ENCODE data around the gene LETM1.
"Not testable (repeated sequence)": the region's sequence is repeated elsewhere in the genome, so short reads cannot be mapped to it uniquely, and the experiment has no call there.

DNA sequence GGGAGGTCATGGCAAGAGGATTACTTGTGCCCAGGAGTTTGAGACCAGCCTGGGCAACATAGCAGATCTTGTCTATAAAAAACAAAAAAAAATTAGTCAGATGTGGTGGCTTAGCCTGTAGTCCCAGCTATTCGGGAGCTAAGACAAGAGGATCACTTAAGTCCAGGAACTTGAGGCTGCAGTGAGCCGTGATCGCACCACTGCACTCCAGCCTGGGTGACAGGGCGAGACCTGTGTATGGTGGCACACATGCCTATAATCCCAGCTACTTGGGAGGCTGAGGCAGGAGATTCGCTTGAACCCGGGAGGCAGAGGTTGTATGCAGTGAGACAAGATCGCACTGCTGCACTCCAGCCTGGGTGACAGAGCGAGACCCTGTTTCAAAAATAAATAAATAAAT is 20.1 kb downstream of the LETM1 start:
- TF ChIP-seq, protein P1, sequence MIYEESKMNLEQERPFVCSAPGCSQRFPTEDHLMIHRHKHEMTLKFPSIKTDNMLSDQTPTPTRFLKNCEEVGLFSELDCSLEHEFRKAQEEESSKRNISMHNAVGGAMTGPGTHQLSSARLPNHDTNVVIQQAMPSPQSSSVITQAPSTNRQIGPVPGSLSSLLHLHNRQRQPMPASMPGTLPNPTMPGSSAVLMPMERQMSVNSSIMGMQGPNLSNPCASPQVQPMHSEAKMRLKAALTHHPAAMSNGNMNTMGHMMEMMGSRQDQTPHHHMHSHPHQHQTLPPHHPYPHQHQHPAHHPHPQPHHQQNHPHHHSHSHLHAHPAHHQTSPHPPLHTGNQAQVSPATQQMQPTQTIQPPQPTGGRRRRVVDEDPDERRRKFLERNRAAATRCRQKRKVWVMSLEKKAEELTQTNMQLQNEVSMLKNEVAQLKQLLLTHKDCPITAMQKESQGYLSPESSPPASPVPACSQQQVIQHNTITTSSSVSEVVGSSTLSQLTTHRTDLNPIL (CRISPR knock-in tag; IDR thresholded peaks at IDR 0.05; ENCODE audit: low read depth), result not testable (repeated sequence)
- not testable (repeated sequence) for TF ChIP-seq POU6F1 (CRISPR knock-in tag; IDR thresholded peaks at IDR 0.05; ENCODE audit: borderline replicate concordance, low read depth); OSR1 (CRISPR knock-in tag; IDR thresholded peaks at IDR 0.05); RARB (CRISPR knock-in tag; IDR thresholded peaks at IDR 0.05); ESRRG (CRISPR knock-in tag; IDR thresholded peaks at IDR 0.05); CSDC2 (CRISPR knock-in tag; IDR thresholded peaks at IDR 0.05); ARNTL (CRISPR knock-in tag; IDR thresholded peaks at IDR 0.05; ENCODE audit: borderline replicate concordance, low read depth)

Measured in SK-N-SH treated with all-trans-retinoic acid at 6 μM for 48 hours (cell line).